H9 (cell line): Measurements from ENCODE around the gene BANP. TPM values are rescaled to one million over a fixed set of nuclear protein-coding genes. Genes with fewer than 3 reads are reported as not detected.
"Not testable (repeated sequence)": the region's sequence is repeated elsewhere in the genome, so short reads cannot be mapped to it uniquely, and the experiment has no call there.

ENCODE experiments used
- DNase-seq: peaks from one replicate; pipeline ENCODE4 v3.0.0-alpha.2; 2017
- H2AFZ ChIP-seq: one replicate; pipeline ENCODE4 v1.6.1; 2013; ENCODE audit warnings: mild to moderate bottlenecking, low read length, control low read depth, moderate library complexity
- H2AK5ac ChIP-seq: 2 replicates; pipeline ENCODE4 v1.6.1; 2013; ENCODE audit warnings: low read length, control low read depth, mixed read lengths; ENCODE audit not compliant: insufficient read length
- H2BK120ac ChIP-seq: one replicate; pipeline ENCODE4 v1.6.1; 2013; ENCODE audit warnings: low read depth, mild to moderate bottlenecking, low read length, control low read depth, inconsistent platforms; ENCODE audit not compliant: poor library complexity, severe bottlenecking
- H2BK12ac ChIP-seq: 2 replicates; pipeline ENCODE4 v1.6.1; 2013; ENCODE audit warnings: low read length, control low read depth, mixed read lengths, low read depth; ENCODE audit not compliant: insufficient read length
- H2BK15ac ChIP-seq: 2 replicates; pipeline ENCODE4 v1.6.1; 2013; ENCODE audit warnings: low read depth, low read length, control low read depth
- H2BK20ac ChIP-seq: one replicate; pipeline ENCODE4 v1.6.1; 2013; ENCODE audit warnings: low read depth, mild to moderate bottlenecking, low read length, control low read depth, inconsistent platforms; ENCODE audit not compliant: poor library complexity, severe bottlenecking
- H2BK5ac ChIP-seq: 2 replicates; pipeline ENCODE4 v1.6.1; 2013; ENCODE audit warnings: low read length, control low read depth, mixed read lengths; ENCODE audit not compliant: insufficient read length
- H3K14ac ChIP-seq: 2 replicates; pipeline ENCODE4 v1.6.1; 2013; ENCODE audit warnings: low read length, control low read depth; ENCODE audit not compliant: insufficient read depth
- H3K18ac ChIP-seq: 2 replicates; pipeline ENCODE4 v1.6.1; 2013; ENCODE audit warnings: low read depth, mild to moderate bottlenecking, mixed read lengths, low read length, control low read depth; ENCODE audit not compliant: insufficient read length
- H3K23ac ChIP-seq: 2 replicates; pipeline ENCODE4 v1.6.1; 2013; ENCODE audit warnings: low read length, control low read depth, mixed read lengths, low read depth; ENCODE audit not compliant: insufficient read length
- H3K23me2 ChIP-seq: 2 replicates; pipeline ENCODE4 v1.6.1; 2013; ENCODE audit warnings: low read depth, mild to moderate bottlenecking, mixed read lengths, low read length, control low read depth; ENCODE audit not compliant: insufficient read length, poor library complexity, severe bottlenecking
- H3K27ac ChIP-seq: 2 replicates; pipeline ENCODE4 v1.5.1; 2013; ENCODE audit warnings: low read length, control low read depth, mixed read lengths, low read depth; ENCODE audit not compliant: insufficient read length
- H3K27me3 ChIP-seq: 2 replicates; pipeline ENCODE4 v1.6.1; 2013; ENCODE audit warnings: low read length, control low read depth, inconsistent platforms; ENCODE audit not compliant: insufficient read depth
- H3K4ac ChIP-seq: 2 replicates; pipeline ENCODE4 v1.6.1; 2013; ENCODE audit warnings: low read depth, mild to moderate bottlenecking, control low read depth, inconsistent platforms, low read length, moderate library complexity
- H3K4me1 ChIP-seq: 2 replicates; pipeline ENCODE4 v1.6.1; 2013; ENCODE audit warnings: low read length, control low read depth, inconsistent platforms; ENCODE audit not compliant: insufficient read depth
- H3K4me2 ChIP-seq: 2 replicates; pipeline ENCODE4 v1.6.1; 2013; ENCODE audit warnings: low read length, control low read depth, mixed read lengths; ENCODE audit not compliant: insufficient read length, insufficient read depth
- H3K56ac ChIP-seq: 2 replicates; pipeline ENCODE4 v1.6.1; 2013; ENCODE audit warnings: low read depth, mild to moderate bottlenecking, mixed read lengths, low read length, control low read depth; ENCODE audit not compliant: insufficient read length
- H3K79me1 ChIP-seq: 2 replicates; pipeline ENCODE4 v1.6.1; 2013; ENCODE audit warnings: low read depth, mild to moderate bottlenecking, moderate library complexity, low read length, control low read depth, inconsistent platforms; ENCODE audit not compliant: insufficient read depth, poor library complexity, severe bottlenecking
- H3K79me2 ChIP-seq: 2 replicates; pipeline ENCODE4 v1.6.1; 2013; ENCODE audit warnings: low read length, control low read depth, inconsistent platforms; ENCODE audit not compliant: insufficient read depth
- H3K9ac ChIP-seq: 2 replicates; pipeline ENCODE4 v1.6.1; 2013; ENCODE audit warnings: low read length, control low read depth, mixed read lengths; ENCODE audit not compliant: insufficient read length; ENCODE audit errors: extremely low read depth
- H3K9me3 ChIP-seq: one replicate; pipeline ENCODE4 v1.6.1; 2013; ENCODE audit warnings: low read depth, low read length, inconsistent platforms; ENCODE audit not compliant: control insufficient read depth
- H3T11ph ChIP-seq: one replicate; pipeline ENCODE4 v1.6.1; 2013; ENCODE audit warnings: mild to moderate bottlenecking, low read length, control low read depth, inconsistent platforms
- H4K20me1 ChIP-seq: one replicate; pipeline ENCODE4 v1.6.1; 2013; ENCODE audit not compliant: control insufficient read depth, insufficient read length, insufficient read depth
- H4K5ac ChIP-seq: 2 replicates; pipeline ENCODE4 v1.6.1; 2013; ENCODE audit warnings: low read depth, mild to moderate bottlenecking, mixed read lengths, low read length, control low read depth; ENCODE audit not compliant: insufficient read length
- H4K8ac ChIP-seq: replicated peaks from 2 replicates; pipeline ENCODE4 v1.6.1; 2013; ENCODE audit warnings: low read length, control low read depth, mixed read lengths, low read depth; ENCODE audit not compliant: insufficient read length
- H4K91ac ChIP-seq: 2 replicates; pipeline ENCODE4 v1.6.1; 2013; ENCODE audit warnings: low read depth, mild to moderate bottlenecking, moderate library complexity, mixed read lengths, low read length, control low read depth; ENCODE audit not compliant: insufficient read length
- H3K27ac Mint-ChIP-seq, 3 experiments: 2 replicates in 2 of 3; 3 replicates in 1 of 3; pipeline ENCODE4 v1.8.0; 2020 to 2021; ENCODE audit warnings: mixed read lengths in 3 of 3, mild to moderate bottlenecking in 1 of 3, moderate library complexity in 1 of 3
- H3K27me3 Mint-ChIP-seq: 2 replicates; pipeline ENCODE4 v1.8.0; 2021; ENCODE audit warnings: low read depth, mild to moderate bottlenecking, moderate library complexity, mixed read lengths
- H3K36me3 Mint-ChIP-seq, 3 experiments: 2 replicates in 2 of 3; 3 replicates in 1 of 3; pipeline ENCODE4 v1.8.0; 2020 to 2021; ENCODE audit warnings: low read depth in 3 of 3, mixed read lengths in 3 of 3; ENCODE audit not compliant: insufficient read depth in 1 of 3
- H3K4me1 Mint-ChIP-seq, 2 experiments: 2 replicates each; pipeline ENCODE4 v1.8.0; 2020; ENCODE audit warnings: mixed read lengths in 2 of 2
- H3K4me3 Mint-ChIP-seq, 2 experiments: 2 replicates in 1 of 2; 3 replicates in 1 of 2; pipeline ENCODE4 v1.8.0; 2020 to 2021; ENCODE audit warnings: mild to moderate bottlenecking in 2 of 2, mixed read lengths in 2 of 2, moderate library complexity in 1 of 2
- H3K9me3 Mint-ChIP-seq, 2 experiments: 2 replicates in 1 of 2; 3 replicates in 1 of 2; pipeline ENCODE4 v1.8.0; 2020; ENCODE audit warnings: mild to moderate bottlenecking in 2 of 2, mixed read lengths in 2 of 2, moderate library complexity in 1 of 2
- WGBS: extraction: QIAGEN DNeasy Blood & Tissue Kit; methylation state at CpG from one replicate; pipeline ENCODE4 v1.1.7; 2013; ENCODE audit warnings: missing lambda C conversion rate, low lambda C conversion rate, mixed read lengths; ENCODE audit not compliant: insufficient read length; ENCODE audit errors: extremely low coverage; 5-methylcytosine and 5-hydroxymethylcytosine counted together
- total RNA-seq: library from RNA; stranded (reverse); gene quantifications from 2 replicates; pipeline ENCODE4 v1.2.1, GENCODE V29; 2021
- TF ChIP-seq, protein P1 (sequence below): fragments of 200-600 bp; sonication (generic); conservative IDR thresholded peaks from 3 replicates; pipeline ENCODE4 v1.8.0; 2021; ENCODE audit warnings: antibody characterized with exemption, mild to moderate bottlenecking

Gene BANP
- total RNA-seq, 1 experiment from 2014 or later, result 24.9 TPM

DNA sequence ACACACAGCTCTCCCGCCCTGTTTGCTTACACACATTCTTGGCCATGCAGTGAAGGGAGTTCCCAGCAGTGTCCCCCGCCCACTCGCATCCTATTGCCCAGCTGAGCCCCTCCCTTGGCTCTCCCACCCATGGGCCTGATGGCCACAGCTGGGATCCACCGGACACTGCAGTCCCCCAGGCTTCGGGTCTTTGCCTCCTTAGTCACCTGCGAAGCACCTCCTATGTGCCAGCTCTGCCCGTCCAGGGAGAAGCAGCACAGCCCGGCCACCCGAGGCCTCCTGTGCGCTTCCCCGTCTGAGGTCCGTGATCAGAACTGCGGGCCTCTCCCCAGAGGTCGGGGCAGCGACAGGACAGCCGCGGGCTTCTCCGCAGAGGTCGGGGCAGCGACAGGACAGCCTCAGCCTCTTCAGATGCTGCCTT lies 136.9 kb downstream of the BANP start:
- no peak overlapping the region for H3K4ac ChIP-seq
- H2BK20ac ChIP-seq, result no peak overlapping the region
- H3K36me3 Mint-ChIP-seq, result no peaks in the 10 kb centered on the region; a peak in 1 of 7 replicates
- no peaks in the 10 kb centered on the region; the same call in 1 of the 2 replicates for H3K27me3 Mint-ChIP-seq
- no peaks in the 10 kb centered on the region for H3K4me1 ChIP-seq
- H2BK120ac ChIP-seq, result no peak overlapping the region
- no peak overlapping the region for H3T11ph ChIP-seq
- no peak overlapping the region for H2AK5ac ChIP-seq
- H3K27ac ChIP-seq, result no peak overlapping the region
- H3K23ac ChIP-seq, result no peak overlapping the region
- peaks cover under 1% of the 10 kb centered on the region in 2 experiments; a peak in 2 of 4 replicates for H3K4me1 Mint-ChIP-seq
- H2BK5ac ChIP-seq, result no peak overlapping the region
- H4K5ac ChIP-seq, result no peak overlapping the region
- H2AFZ ChIP-seq, result no peak overlapping the region
- H2BK12ac ChIP-seq, result no peak overlapping the region
- no peak overlapping the region for H3K14ac ChIP-seq
- H4K91ac ChIP-seq, result no peak overlapping the region
- H3K56ac ChIP-seq, result no peak overlapping the region
- H3K4me3 Mint-ChIP-seq, result no peak overlapping the region
- no peaks in the 10 kb centered on the region for H3K79me2 ChIP-seq
- no peak overlapping the region for H3K18ac ChIP-seq
- H3K9ac ChIP-seq, result no peak overlapping the region
- no peak overlapping the region for H2BK15ac ChIP-seq
- H3K27ac Mint-ChIP-seq, result no peak overlapping the region; a peak in 1 of 7 replicates
- no peaks in the 10 kb centered on the region for H3K9me3 ChIP-seq
- TF ChIP-seq, protein P1, sequence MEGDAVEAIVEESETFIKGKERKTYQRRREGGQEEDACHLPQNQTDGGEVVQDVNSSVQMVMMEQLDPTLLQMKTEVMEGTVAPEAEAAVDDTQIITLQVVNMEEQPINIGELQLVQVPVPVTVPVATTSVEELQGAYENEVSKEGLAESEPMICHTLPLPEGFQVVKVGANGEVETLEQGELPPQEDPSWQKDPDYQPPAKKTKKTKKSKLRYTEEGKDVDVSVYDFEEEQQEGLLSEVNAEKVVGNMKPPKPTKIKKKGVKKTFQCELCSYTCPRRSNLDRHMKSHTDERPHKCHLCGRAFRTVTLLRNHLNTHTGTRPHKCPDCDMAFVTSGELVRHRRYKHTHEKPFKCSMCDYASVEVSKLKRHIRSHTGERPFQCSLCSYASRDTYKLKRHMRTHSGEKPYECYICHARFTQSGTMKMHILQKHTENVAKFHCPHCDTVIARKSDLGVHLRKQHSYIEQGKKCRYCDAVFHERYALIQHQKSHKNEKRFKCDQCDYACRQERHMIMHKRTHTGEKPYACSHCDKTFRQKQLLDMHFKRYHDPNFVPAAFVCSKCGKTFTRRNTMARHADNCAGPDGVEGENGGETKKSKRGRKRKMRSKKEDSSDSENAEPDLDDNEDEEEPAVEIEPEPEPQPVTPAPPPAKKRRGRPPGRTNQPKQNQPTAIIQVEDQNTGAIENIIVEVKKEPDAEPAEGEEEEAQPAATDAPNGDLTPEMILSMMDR, result no peak
- DNase-seq, result no peak
- WGBS, result no CpG with 5 or more reads among the region's 20 CpGs
- no peaks in the 10 kb centered on the region for H3K23me2 ChIP-seq
- H3K79me1 ChIP-seq, result no peaks in the 10 kb centered on the region
- no peaks in the 10 kb centered on the region for H3K27me3 ChIP-seq
- no peak overlapping the region for H4K8ac ChIP-seq
- H3K4me2 ChIP-seq, result no peak overlapping the region
- H4K20me1 ChIP-seq, result no peaks in the 10 kb centered on the region
- no peaks in the 10 kb centered on the region for H3K9me3 Mint-ChIP-seq

DNA sequence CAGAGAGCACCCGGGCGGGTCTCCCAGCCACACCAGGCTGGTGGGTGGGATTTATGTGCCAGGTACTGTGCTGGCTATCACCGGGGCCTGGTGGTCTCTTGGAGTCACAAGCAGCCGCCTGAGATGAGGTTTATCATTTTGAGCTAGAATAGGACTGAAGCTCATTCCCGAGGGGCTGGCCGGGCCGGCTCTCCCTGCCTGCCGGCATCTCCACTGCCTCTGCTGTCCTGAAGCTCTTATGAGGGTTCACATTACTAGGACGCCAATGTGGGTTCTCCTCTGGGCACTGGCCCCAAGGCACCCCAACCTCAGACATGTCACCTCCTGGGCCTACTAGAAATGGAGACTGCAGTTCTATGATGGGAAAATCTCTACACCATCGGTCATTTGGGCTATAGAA lies 137.4 kb downstream of the BANP start:
- not testable (repeated sequence) for H3K27me3 Mint-ChIP-seq

More for the DNA sequence above, 137.4 kb downstream of the BANP start:
- not testable (repeated sequence) for H2BK5ac ChIP-seq, H3K79me1 ChIP-seq, H3K27ac ChIP-seq, H2BK20ac ChIP-seq, H3K9me3 ChIP-seq, H3K14ac ChIP-seq, H4K8ac ChIP-seq, H2AK5ac ChIP-seq, H3K79me2 ChIP-seq, H2AFZ ChIP-seq, H3K4ac ChIP-seq, H3K9ac ChIP-seq, H3K23ac ChIP-seq, H3K27me3 ChIP-seq, H3K4me3 Mint-ChIP-seq, H4K5ac ChIP-seq, H3K18ac ChIP-seq, DNase-seq, H3K4me1 ChIP-seq, H4K20me1 ChIP-seq, H3K56ac ChIP-seq, H2BK12ac ChIP-seq, H2BK15ac ChIP-seq, H3K4me2 ChIP-seq, H3K23me2 ChIP-seq, H4K91ac ChIP-seq, H3K36me3 Mint-ChIP-seq, H3K9me3 Mint-ChIP-seq, H3K4me1 Mint-ChIP-seq, H2BK120ac ChIP-seq, H3K27ac Mint-ChIP-seq, H3T11ph ChIP-seq
- WGBS, result no CpG with 5 or more reads among the region's 10 CpGs
